Tibial nerve (tissue), 4 donors: ENCODE results near the gene SYP. TPM values are rescaled to one million over a fixed set of nuclear protein-coding genes. Genes with fewer than 3 reads are reported as not detected.

Source experiments
- DNase-seq, 2 donors: peaks; one replicate each; pipeline ENCODE4 v3.0.0-alpha.2; 2019; ENCODE audit warnings: low spot score in 2 of 2
- H3K27ac ChIP-seq, 4 donors: fragments of 200-600 bp; sonication (generic) in 3 of 4; one replicate each; pipeline ENCODE4 v1.5.1; 2017 to 2019; ENCODE audit warnings: mild to moderate bottlenecking in 1 of 4
- H3K27me3 ChIP-seq, 2 donors: fragments of 200-600 bp; sonication (generic) in 1 of 2; one replicate each; pipeline versions ENCODE4 v1.5.1 to v1.6.0; 2017 to 2019
- H3K36me3 ChIP-seq, 3 donors: fragments of 200-600 bp; sonication (generic); one replicate each; pipeline ENCODE4 v1.5.1; 2018 to 2019
- H3K4me1 ChIP-seq, 4 donors: fragments of 200-600 bp; sonication (generic) in 3 of 4; one replicate each; pipeline ENCODE4 v1.5.1; 2017 to 2019
- H3K4me3 ChIP-seq, 4 donors: fragments of 200-600 bp; sonication (generic) in 3 of 4; one replicate each; pipeline ENCODE4 v1.5.1; 2017 to 2019; ENCODE audit warnings: mild to moderate bottlenecking in 1 of 4, moderate library complexity in 1 of 4
- H3K9me3 ChIP-seq, 4 donors: fragments of 200-600 bp; sonication (generic) in 3 of 4; one replicate each; pipeline ENCODE4 v1.5.1; 2017 to 2019
- CTCF ChIP-seq, 5 experiments: fragments of 200-600 bp in 3 of 5; fragments of 450-650 bp in 2 of 5; sonication (generic) in 3 of 5; IDR thresholded peaks; one replicate each; pipeline ENCODE4 v1.5.1; 2016 to 2019; ENCODE audit warnings: antibody characterized with exemption in 5 of 5, mild to moderate bottlenecking in 3 of 5, moderate library complexity in 2 of 5
- EP300 ChIP-seq, 2 donors: sonication (generic); formaldehyde crosslinking; IDR thresholded peaks; one replicate each; pipeline ENCODE4 v1.6.1; 2017; ENCODE audit warnings: antibody characterized with exemption in 2 of 2, mild to moderate bottlenecking in 1 of 2
- POLR2A ChIP-seq, 2 donors: fragments of 450-650 bp; IDR thresholded peaks; one replicate each; pipeline ENCODE4 v1.6.1; 2017; ENCODE audit warnings: antibody characterized with exemption in 2 of 2, mild to moderate bottlenecking in 2 of 2, moderate library complexity in 2 of 2
- WGBS, 2 donors: methylation state at CpG; one replicate each; pipeline ENCODE4 v1.1.5; 2018; 5-methylcytosine and 5-hydroxymethylcytosine counted together
- total RNA-seq, 4 donors: library from RNA; depleted of rRNA; stranded (reverse); fragments of >200 nt; gene quantifications; one replicate each; pipeline ENCODE4 v1.1.0, GENCODE V29; 2016

The SYP gene
- 1 to 10 TPM; 3.1 to 9.9 (median 7.7) TPM for total RNA-seq

DNA sequence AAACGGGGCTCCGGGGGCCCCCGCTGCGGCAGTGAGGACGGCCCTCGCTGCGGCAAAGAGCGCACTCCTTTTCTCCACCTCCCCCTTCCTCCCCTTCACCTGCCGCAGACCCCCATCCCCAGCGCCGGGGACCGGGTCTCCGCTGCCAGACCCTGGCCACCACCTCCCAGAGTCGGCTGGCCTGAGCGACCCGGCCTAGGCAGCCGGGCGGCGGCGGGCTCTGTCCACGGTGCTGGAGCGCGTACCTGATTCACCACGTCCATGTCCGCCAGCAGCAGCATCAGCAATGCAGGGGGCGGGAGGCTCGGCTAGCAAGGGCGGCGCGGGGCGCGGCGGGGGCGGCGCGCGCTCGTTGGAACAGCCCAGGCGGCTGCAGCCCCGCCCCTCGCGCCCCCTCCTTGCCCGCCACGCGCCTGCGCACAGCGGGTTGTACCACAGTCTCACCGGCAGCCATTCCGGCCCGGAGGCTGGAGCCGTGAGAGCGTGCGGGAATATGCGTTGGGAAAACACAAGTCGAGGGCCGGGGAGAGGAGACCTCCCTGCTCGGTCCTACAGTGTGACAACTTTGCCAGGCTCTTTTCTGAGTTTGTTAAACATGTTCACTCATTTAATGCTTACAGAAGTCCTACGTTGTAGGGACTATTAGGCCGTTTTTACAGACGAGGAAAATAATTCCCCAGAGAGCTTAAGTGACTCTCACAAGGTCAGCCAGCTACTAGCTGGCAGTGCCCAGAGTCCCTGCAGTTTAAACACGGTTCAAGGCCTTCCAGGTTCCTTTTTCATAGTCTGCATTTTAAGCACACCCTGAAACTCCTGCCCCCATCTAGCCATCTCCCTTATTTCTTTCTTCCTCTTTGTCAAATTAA is at the start of gene SYP:
Gene SYP (minus strand): TSS at position 288 of the 866 bp plus-strand sequence. CDS start 7 bp downstream, at position 281.
- Histone ChIP-seq H3K27me3 (no peaks in the 10 kb centered on the region), H3K36me3 (no peaks in the 10 kb centered on the region), H3K4me3 (peak within 1 kb of the TSS; percentile 2 to 54 (median 36)), H3K27ac (peak within 1 kb of the TSS in 3 of 4 donors; percentile 70 to 81 (median 76)), H3K4me1 (peaks cover 0 to 15% (median 0%) of the 10 kb centered on the region in 4 donors), H3K9me3 (no peaks in the 10 kb centered on the region)
- TF ChIP-seq POLR2A (IDR thresholded peaks at IDR 0.05) (peak; percentile 57 to 65), CTCF (IDR thresholded peaks at IDR 0.05) (peak in 1 of 5 experiments; percentile 31), EP300 (IDR thresholded peaks at IDR 0.05) (peak in 1 of 2 donors; percentile 88)
- DNase-seq = peak; percentile 73 to 74
- WGBS, 2 donors = 0 to 63% methylated on average over 20 to 47 of the region's 61 CpGs

DNA sequence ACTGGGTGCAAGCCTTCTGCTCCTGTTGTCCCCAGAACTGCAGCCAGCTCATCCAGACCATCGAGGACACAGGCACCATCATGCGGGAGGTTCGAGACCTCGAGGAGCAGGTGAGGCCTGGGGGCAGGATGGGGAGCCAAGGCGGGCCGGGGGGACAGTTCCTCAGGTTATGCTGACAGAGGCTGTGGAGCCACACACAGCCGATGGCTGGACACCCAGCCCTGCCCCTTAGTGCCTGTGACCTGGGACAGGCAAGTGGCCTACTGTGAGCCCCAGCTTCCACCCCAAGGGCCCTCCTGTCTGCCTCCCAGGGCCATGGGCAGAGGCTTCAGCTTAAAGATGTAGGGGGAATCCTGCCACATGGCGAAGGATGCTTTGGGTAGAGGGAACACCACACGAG is 49.6 kb upstream of the SYP start:
- Histone ChIP-seq H3K4me1 (no peaks in the 10 kb centered on the region), H3K27ac (no peak overlapping the region), H3K36me3 (peaks cover 0 to 61% (median 0%) of the 10 kb centered on the region in 3 donors), H3K9me3 (no peaks in the 10 kb centered on the region), H3K27me3 (no peaks in the 10 kb centered on the region), H3K4me3 (no peak overlapping the region)
- TF ChIP-seq EP300 (IDR thresholded peaks at IDR 0.05) = no peak
- no peak for TF ChIP-seq CTCF (IDR thresholded peaks at IDR 0.05)
- no peak for TF ChIP-seq POLR2A (IDR thresholded peaks at IDR 0.05)
- WGBS, 2 donors = 72 to 85% methylated on average over 3 to 5 of the region's 9 CpGs
- DNase-seq = no peak

GRCh38 chrX:49249071-49249470 is 49.1 kb upstream of the SYP start:
- 83 to 100% methylated on average over 2 to 6 of the region's 6 CpGs for WGBS, 2 donors
- TF ChIP-seq POLR2A (IDR thresholded peaks at IDR 0.05) (no peak), EP300 (IDR thresholded peaks at IDR 0.05) (no peak), CTCF (IDR thresholded peaks at IDR 0.05) (no peak)
- Histone ChIP-seq H3K4me1 (no peaks in the 10 kb centered on the region), H3K36me3 (peaks cover 0 to 66% (median 0%) of the 10 kb centered on the region in 3 donors), H3K9me3 (no peaks in the 10 kb centered on the region), H3K27ac (no peak overlapping the region), H3K4me3 (no peak overlapping the region), H3K27me3 (no peaks in the 10 kb centered on the region)
- no peak for DNase-seq

- DNase-seq = no peak
- Histone ChIP-seq H3K4me1 (no peaks in the 10 kb centered on the region), H3K9me3 (no peaks in the 10 kb centered on the region), H3K27me3 (no peaks in the 10 kb centered on the region), H3K36me3 (peaks cover 0 to 75% (median 0%) of the 10 kb centered on the region in 3 donors), H3K27ac (no peak overlapping the region), H3K4me3 (no peak overlapping the region)
- TF ChIP-seq EP300 (IDR thresholded peaks at IDR 0.05) (no peak), CTCF (IDR thresholded peaks at IDR 0.05) (no peak), POLR2A (IDR thresholded peaks at IDR 0.05) (no peak)
- 80 to 88% methylated on average over 6 to 26 of the region's 28 CpGs for WGBS, 2 donors
Measured at GRCh38 chrX:49247916-49248811, 48.2 kb upstream of the SYP start.
